H1 (cell line): ENCODE data around the gene CDH12. TPM values are rescaled to one million over a fixed set of nuclear protein-coding genes. Genes with fewer than 3 reads are reported as not detected.

Experiments
- CTCF ChIA-PET: fragments of 300-600 bp; sonication (Branson Sonifier 250); formaldehyde crosslinking; loops from one replicate; lab custom pipeline; 2021; ENCODE audit not compliant: partially characterized antibody; lab: Charles Lee
- POLR2A ChIA-PET: fragments of 300-600 bp; sonication (Branson Sonifier 250); formaldehyde crosslinking; loops from one replicate; lab custom pipeline; 2021; ENCODE audit warnings: inconsistent platforms; ENCODE audit not compliant: partially characterized antibody; lab: Charles Lee
- DNase-seq, 2 experiments: peaks; one replicate each; pipeline versions ENCODE4 v3.0.0 to v3.0.0-alpha.2; 2010 to 2022; ENCODE audit warnings: low spot score in 2 of 2, low read depth in 1 of 2, mixed read lengths in 1 of 2
- FAIRE-seq: peaks from 2 replicates; lab custom pipeline; 2011; peaks lifted over from hg19 to GRCh38; lab: Jason Lieb, UNC
- H2AFZ ChIP-seq: 2 replicates; pipeline ENCODE4 v1.8.1; 2012; ENCODE audit warnings: low read length, inconsistent platforms
- H2AK5ac ChIP-seq: 2 replicates; pipeline ENCODE4 v1.6.1; 2013; ENCODE audit warnings: low read depth, low read length
- H2BK120ac ChIP-seq: replicated peaks from 2 replicates; pipeline ENCODE3; 2013; ENCODE audit warnings: low read depth, low read length, inconsistent platforms
- H2BK12ac ChIP-seq: 2 replicates; pipeline ENCODE4 v1.6.1; 2013; ENCODE audit warnings: low read depth, low read length
- H2BK15ac ChIP-seq: 2 replicates; pipeline ENCODE4 v1.6.1; 2013; ENCODE audit warnings: low read length
- H2BK20ac ChIP-seq: 2 replicates; pipeline ENCODE4 v1.6.1; 2013; ENCODE audit warnings: low read length
- H2BK5ac ChIP-seq: 2 replicates; pipeline ENCODE4 v1.6.1; 2013; ENCODE audit warnings: low read depth, low read length
- H3K14ac ChIP-seq: 2 replicates; pipeline ENCODE4 v1.6.1; 2013; ENCODE audit warnings: inconsistent platforms; ENCODE audit not compliant: insufficient read length
- H3K18ac ChIP-seq: 2 replicates; pipeline ENCODE4 v1.6.1; 2013; ENCODE audit warnings: low read length; ENCODE audit errors: extremely low read depth
- H3K23ac ChIP-seq: 2 replicates; pipeline ENCODE4 v1.6.1; 2013; ENCODE audit warnings: inconsistent platforms; ENCODE audit not compliant: insufficient read length
- H3K23me2 ChIP-seq: 2 replicates; pipeline ENCODE4 v1.6.1; 2013; ENCODE audit warnings: low read depth, low read length
- H3K27ac ChIP-seq: 2 replicates; pipeline ENCODE4 v1.6.1; 2011; ENCODE audit warnings: low read depth, low read length, inconsistent platforms
- H3K27me3 ChIP-seq, 4 experiments: replicated peaks in 1 of 4; 1 replicate in 1 of 4; 2 replicates in 3 of 4; pipeline versions ENCODE4 v1.6.1 to v1.8.1; 2011 to 2013; ENCODE audit warnings: low read length in 3 of 4, mild to moderate bottlenecking in 3 of 4, inconsistent platforms in 2 of 4, mixed read lengths in 2 of 4, moderate library complexity in 1 of 4; ENCODE audit not compliant: control insufficient read depth in 3 of 4, insufficient read depth in 3 of 4; ENCODE audit errors: extremely low read depth in 1 of 4
- H3K36me3 ChIP-seq, 4 experiments: 2 replicates each; pipeline versions ENCODE4 v1.6.1 to v1.8.1; 2011 to 2013; ENCODE audit warnings: mild to moderate bottlenecking in 4 of 4, low read length in 3 of 4, moderate library complexity in 2 of 4, control low read depth in 1 of 4, inconsistent platforms in 1 of 4; ENCODE audit not compliant: insufficient read depth in 4 of 4, control insufficient read depth in 2 of 4
- H3K4ac ChIP-seq: replicated peaks from 2 replicates; pipeline ENCODE3; 2013; ENCODE audit warnings: low read length, low read depth, mixed read lengths, inconsistent platforms; ENCODE audit not compliant: insufficient read length
- H3K4me1 ChIP-seq, 4 experiments: replicated peaks in 1 of 4; 1 replicate in 1 of 4; 2 replicates in 3 of 4; pipeline versions ENCODE4 v1.6.1 to v1.8.1; 2011 to 2013; ENCODE audit warnings: low read length in 3 of 4, inconsistent platforms in 2 of 4, mixed read lengths in 1 of 4; ENCODE audit not compliant: insufficient read depth in 4 of 4, control insufficient read depth in 3 of 4
- H3K4me2 ChIP-seq, 2 experiments: 2 replicates each; pipeline versions ENCODE4 v1.6.1 to v1.8.1; 2011 to 2013; ENCODE audit warnings: low read depth in 2 of 2, low read length in 2 of 2, control low read depth in 1 of 2, inconsistent platforms in 1 of 2, mild to moderate bottlenecking in 1 of 2; ENCODE audit not compliant: insufficient read depth in 1 of 2
- H3K4me3 ChIP-seq, 4 experiments: fragments of 200-600, 300-600 bp in 1 of 4; sonication (generic), shearing (Covaris generic), sonication (Bioruptor Twin) in 1 of 4; 2 replicates each; pipeline versions ENCODE4 v1.5.1 to v1.8.1; 2011 to 2016; ENCODE audit warnings: low read length in 4 of 4, low read depth in 3 of 4, control low read depth in 2 of 4, inconsistent platforms in 2 of 4, mild to moderate bottlenecking in 2 of 4, mixed read lengths in 1 of 4, moderate library complexity in 1 of 4; ENCODE audit not compliant: insufficient read depth in 2 of 4; ENCODE audit errors: extremely low read depth in 1 of 4
- H3K56ac ChIP-seq: replicated peaks from 2 replicates; pipeline ENCODE3; 2013; ENCODE audit warnings: low read depth, mild to moderate bottlenecking, mixed read lengths, low read length, inconsistent platforms; ENCODE audit not compliant: insufficient read length
- H3K79me1 ChIP-seq: 2 replicates; pipeline ENCODE4 v1.6.1; 2013; ENCODE audit warnings: low read depth, low read length, control low read depth
- H3K79me2 ChIP-seq, 2 experiments: 2 replicates each; pipeline versions ENCODE4 v1.6.1 to v1.8.1; 2012 to 2013; ENCODE audit warnings: low read length in 2 of 2, mild to moderate bottlenecking in 2 of 2, inconsistent platforms in 1 of 2; ENCODE audit not compliant: insufficient read depth in 2 of 2, control insufficient read depth in 1 of 2
- H3K9ac ChIP-seq, 4 experiments: replicated peaks in 1 of 4; 1 replicate in 1 of 4; 2 replicates in 3 of 4; pipeline versions ENCODE4 v1.6.1 to v1.8.1; 2011 to 2013; ENCODE audit warnings: low read depth in 3 of 4, low read length in 3 of 4, control low read depth in 2 of 4, mild to moderate bottlenecking in 2 of 4, moderate library complexity in 2 of 4, inconsistent platforms in 1 of 4; ENCODE audit errors: extremely low read depth in 1 of 4
- H3K9me3 ChIP-seq, 2 experiments: 2 replicates each; pipeline versions ENCODE4 v1.6.1 to v1.8.1; 2012 to 2013; ENCODE audit warnings: mild to moderate bottlenecking in 2 of 2, moderate library complexity in 2 of 2, control low read depth in 1 of 2, inconsistent platforms in 1 of 2, low read depth in 1 of 2, low read length in 1 of 2, mixed read lengths in 1 of 2; ENCODE audit not compliant: insufficient read depth in 2 of 2
- H4K20me1 ChIP-seq, 2 experiments: replicated peaks in 1 of 2; 2 replicates each; pipeline versions ENCODE3 to v1.8.1; 2011 to 2013; ENCODE audit warnings: inconsistent platforms in 2 of 2, low read length in 2 of 2, mild to moderate bottlenecking in 1 of 2; ENCODE audit not compliant: insufficient read depth in 2 of 2, control insufficient read depth in 1 of 2
- H4K5ac ChIP-seq: 2 replicates; pipeline ENCODE4 v1.6.1; 2013; ENCODE audit warnings: low read length, low read depth, mixed read lengths, inconsistent platforms; ENCODE audit not compliant: insufficient read length
- H4K8ac ChIP-seq: 2 replicates; pipeline ENCODE4 v1.8.0; 2013; ENCODE audit warnings: mild to moderate bottlenecking, moderate library complexity, low read length, inconsistent platforms; ENCODE audit not compliant: insufficient read depth; ENCODE audit errors: extremely low read depth
- H4K91ac ChIP-seq: replicated peaks from 2 replicates; pipeline ENCODE3; 2013; ENCODE audit warnings: low read length, mixed read lengths, inconsistent platforms; ENCODE audit not compliant: insufficient read length
- CEBPB ChIP-seq: IDR thresholded peaks from 2 replicates; pipeline ENCODE4 v1.6.1; 2012; ENCODE audit warnings: low read depth, low read length
- EGR1 ChIP-seq: IDR thresholded peaks from 2 replicates; pipeline ENCODE4 v1.6.1; 2011; ENCODE audit warnings: low read depth, low read length, borderline replicate concordance
- EP300 ChIP-seq, 2 experiments: IDR thresholded peaks; 1 replicate in 1 of 2; 2 replicates in 1 of 2; pipeline ENCODE4 v1.6.1; 2011 to 2012; ENCODE audit warnings: low read depth in 2 of 2, low read length in 2 of 2, mild to moderate bottlenecking in 2 of 2, borderline replicate concordance in 1 of 2, inconsistent platforms in 1 of 2, moderate library complexity in 1 of 2
- KDM1A ChIP-seq: fragments of 200-600, 300-600 bp; sonication (generic); IDR thresholded peaks from 2 replicates; pipeline ENCODE4 v1.7.1; 2016; ENCODE audit warnings: mild to moderate bottlenecking, low read length, borderline replicate concordance
- KDM5A ChIP-seq: fragments of 200-600 bp; IDR thresholded peaks from 2 replicates; pipeline ENCODE4 v1.7.1; 2012; ENCODE audit warnings: mild to moderate bottlenecking, low read length, inconsistent platforms, mixed read lengths
- MAFK ChIP-seq: IDR thresholded peaks from 2 replicates; pipeline ENCODE4 v1.6.1; 2012; ENCODE audit warnings: low read depth, mild to moderate bottlenecking, improper control_type of control experiment, low read length
- POLR2AphosphoS5 ChIP-seq: IDR thresholded peaks from 2 replicates; pipeline ENCODE4 v1.6.1; 2011; ENCODE audit warnings: low read depth, low read length
- POU5F1 ChIP-seq: IDR thresholded peaks from 2 replicates; pipeline ENCODE4 v1.6.1; 2011; ENCODE audit warnings: low read depth, mild to moderate bottlenecking, low read length, moderate library complexity
- RBBP5 ChIP-seq: IDR thresholded peaks from 2 replicates; pipeline ENCODE4 v1.7.1; 2012; ENCODE audit warnings: low read depth, mild to moderate bottlenecking, inconsistent platforms, low read length, moderate library complexity, borderline replicate concordance
- SAP30 ChIP-seq: fragments of 300-600 bp; sonication (generic); IDR thresholded peaks from 2 replicates; pipeline ENCODE4 v1.7.1; 2012; ENCODE audit warnings: low read length, moderate library complexity, mild to moderate bottlenecking, inconsistent platforms; ENCODE audit not compliant: insufficient read depth, insufficient replicate concordance
- SP2 ChIP-seq: IDR thresholded peaks from 2 replicates; pipeline ENCODE4 v1.6.1; 2012; ENCODE audit warnings: mild to moderate bottlenecking, low read length, inconsistent platforms
- SRF ChIP-seq: IDR thresholded peaks from 2 replicates; pipeline ENCODE4 v1.6.1; 2011; ENCODE audit warnings: mild to moderate bottlenecking, low read depth, low read length, moderate library complexity
- TBP ChIP-seq: IDR thresholded peaks from 2 replicates; pipeline ENCODE4 v1.6.1; 2011; ENCODE audit warnings: low read depth, low read length, improper control_type of control experiment
- ZNF274 ChIP-seq: IDR thresholded peaks from 2 replicates; pipeline ENCODE4 v1.7.0; 2012; ENCODE audit warnings: low read length, borderline replicate concordance; ENCODE audit errors: extremely low read depth
- WGBS, 2 experiments: shearing (Covaris generic) in 1 of 2; methylation state at CpG; one replicate each; pipeline versions ENCODE4 v1.1.6 to v1.1.7; 2013 to 2015; ENCODE audit warnings: low lambda C conversion rate in 2 of 2, mixed read lengths in 2 of 2, inconsistent platforms in 1 of 2, low coverage in 1 of 2, missing lambda C conversion rate in 1 of 2; ENCODE audit not compliant: insufficient replicate concordance in 2 of 2, insufficient coverage in 1 of 2, insufficient read length in 1 of 2; ENCODE audit errors: extremely low coverage in 1 of 2, missing lambda C conversion rate in 1 of 2; 5-methylcytosine and 5-hydroxymethylcytosine counted together
- polyA plus RNA-seq, 7 experiments: library from polyadenylated mRNA; depleted of rRNA in 3 of 7; stranded (reverse) in 5 of 7; unstranded in 2 of 7; fragments of >200 nt in 5 of 7; fragments of 200-250 nt in 2 of 7; gene quantifications; 1 replicate in 5 of 7; 2 replicates in 1 of 7; 4 replicates in 1 of 7; pipeline versions ENCODE4 v1.2.1 to v1.2.3, GENCODE V29; 2011 to 2013; ENCODE audit warnings: missing spikeins in 2 of 7, mixed read lengths in 2 of 7
- total RNA-seq: library from RNA; stranded (reverse); fragmentation: NEBNext Ultra II Directional; extraction: Animal tissue kit (Norgen Biotek cat#: 25700); gene quantifications from 2 replicates; pipeline ENCODE4 v1.2.1, GENCODE V29; 2021
- TF ChIP-seq, protein P1 (sequence below): IDR thresholded peaks from 2 replicates; pipeline ENCODE4 v1.6.1; 2012; ENCODE audit warnings: inconsistent platforms

Gene CDH12
- total and polyA plus RNA-seq, 2 of the 8 experiments (the other 6 are each of a cell fraction or from before 2014, with no cell fraction given), result 0.03 TPM; not detected in 1

DNA sequence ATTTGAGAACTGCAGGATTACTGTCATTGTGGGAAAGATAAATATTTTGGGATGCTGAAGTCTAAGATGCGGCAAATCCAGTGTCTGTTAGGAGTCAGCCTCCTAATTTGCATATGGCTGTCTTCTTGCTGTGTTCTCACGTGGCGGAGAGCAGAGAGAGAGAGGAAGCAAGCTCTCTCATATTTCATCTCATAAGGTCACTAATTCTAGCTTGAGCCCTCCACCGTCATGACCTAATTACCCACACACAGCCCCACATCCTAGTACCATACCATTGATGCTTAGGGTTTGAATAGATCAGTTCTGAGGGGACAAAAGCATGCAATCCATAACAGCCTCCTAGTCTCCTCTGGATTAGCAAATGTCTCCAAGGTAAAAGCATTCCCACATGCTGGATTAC, 124.5 kb downstream of the CDH12 start:
- Histone ChIP-seq H3K4me3 (no peak overlapping the region), H4K5ac (no peak overlapping the region), H3K18ac (no peak overlapping the region), H4K8ac (no peak overlapping the region), H3K27me3 (no peaks in the 10 kb centered on the region), H2BK12ac (no peak overlapping the region), H3K14ac (no peak overlapping the region), H3K27ac (no peak overlapping the region), H3K23me2 (no peaks in the 10 kb centered on the region), H3K4ac (no peak overlapping the region), H2AFZ (peak overlapping the region; percentile 98), H2BK5ac (no peak overlapping the region), H2BK120ac (no peak overlapping the region), H3K36me3 (no peaks in the 10 kb centered on the region), H2BK15ac (no peak overlapping the region), H3K4me2 (no peak overlapping the region), H2BK20ac (no peak overlapping the region), H3K79me1 (no peaks in the 10 kb centered on the region), H2AK5ac (no peak overlapping the region), H3K56ac (no peak overlapping the region), H4K20me1 (no peaks in the 10 kb centered on the region), H3K4me1 (no peaks in the 10 kb centered on the region), H3K23ac (no peak overlapping the region), H4K91ac (no peak overlapping the region), H3K9ac (no peak overlapping the region), H3K79me2 (no peaks in the 10 kb centered on the region), H3K9me3 (no peaks in the 10 kb centered on the region)
- POLR2A ChIA-PET, result no interaction called here
- WGBS, 2 experiments, result 64% methylated on average over 4 of the region's 4 CpGs; no CpG with 5 or more reads in 1 of the 2 experiments
- DNase-seq (no peak), FAIRE-seq (no peak)
- CTCF ChIA-PET, result interaction anchor here (0.8 kb wide), 2 partner anchors 18 to 215 kb away, joined by 3 read pairs; no protein-coding TSS in a partner anchor
- TF ChIP-seq SAP30, result no peak
- TF ChIP-seq EP300 (IDR thresholded peaks at IDR 0.05; ENCODE audit: borderline replicate concordance in 1 of 2, low read depth in 2 of 2, low read length in 2 of 2), result no peak
- no peak for TF ChIP-seq ZNF274
- no peak for TF ChIP-seq SP2
- TF ChIP-seq POU5F1, result no peak
- no peak for TF ChIP-seq TBP
- TF ChIP-seq KDM5A, result no peak
- TF ChIP-seq POLR2AphosphoS5, result no peak
- no peak for TF ChIP-seq KDM1A
- no peak for TF ChIP-seq CEBPB
- no peak for TF ChIP-seq EGR1
- TF ChIP-seq, protein P1, sequence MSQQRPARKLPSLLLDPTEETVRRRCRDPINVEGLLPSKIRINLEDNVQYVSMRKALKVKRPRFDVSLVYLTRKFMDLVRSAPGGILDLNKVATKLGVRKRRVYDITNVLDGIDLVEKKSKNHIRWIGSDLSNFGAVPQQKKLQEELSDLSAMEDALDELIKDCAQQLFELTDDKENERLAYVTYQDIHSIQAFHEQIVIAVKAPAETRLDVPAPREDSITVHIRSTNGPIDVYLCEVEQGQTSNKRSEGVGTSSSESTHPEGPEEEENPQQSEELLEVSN, result no peak
- no peak for TF ChIP-seq RBBP5
- TF ChIP-seq SRF, result no peak
- TF ChIP-seq MAFK, result no peak
